HEK293 (cell line): Measurements from ENCODE around the gene PLK5.
"Not testable (repeated sequence)": the region's sequence is repeated elsewhere in the genome, so short reads cannot be mapped to it uniquely, and the experiment has no call there.

Source experiments
- CTCF ChIA-PET: fragments of 350-600 bp; formaldehyde crosslinking; extraction: SDS; loops from one replicate; lab custom pipeline; 2021; ENCODE audit warnings: antibody characterized with exemption; lab: Yijun Ruan, JAX
- POLR2A ChIA-PET: fragments of 300-600 bp; formaldehyde crosslinking; extraction: SDS; loops from one replicate; lab custom pipeline; 2020; ENCODE audit warnings: antibody characterized with exemption, inconsistent platforms; lab: Yijun Ruan, JAX
- H3K27ac ChIP-seq: fragments of 200-500 bp; sonication (Bioruptor generic); 2 replicates; pipeline ENCODE4 v1.5.1; 2014; ENCODE audit warnings: low read depth, low read length, control low read depth, inconsistent platforms; ENCODE audit errors: extremely low read depth
- H3K36me3 ChIP-seq, 2 experiments: fragments of 200-500 bp in 1 of 2; sonication (Bioruptor generic) in 1 of 2; 1 replicate in 1 of 2; 2 replicates in 1 of 2; pipeline ENCODE4 v1.5.1; 2014 to 2017; ENCODE audit warnings: inconsistent platforms in 2 of 2, low read length in 2 of 2; ENCODE audit not compliant: control insufficient read depth in 2 of 2, insufficient read depth in 1 of 2
- H3K4me1 ChIP-seq: fragments of 200-500 bp; sonication (Bioruptor generic); 2 replicates; pipeline ENCODE4 v1.5.1; 2014; ENCODE audit warnings: mild to moderate bottlenecking, low read length, inconsistent platforms; ENCODE audit not compliant: control insufficient read depth, insufficient read depth
- H3K4me3 ChIP-seq: 2 replicates; pipeline ENCODE4 v1.5.1; 2011; ENCODE audit warnings: low read depth, mild to moderate bottlenecking, control low read depth, low read length, moderate library complexity
- H3K9me3 ChIP-seq: fragments of 200-500 bp; sonication (Bioruptor generic); 2 replicates; pipeline ENCODE4 v1.5.1; 2014; ENCODE audit warnings: low read depth, low read length, inconsistent platforms; ENCODE audit not compliant: control insufficient read depth, insufficient read depth
- BCL11B ChIP-seq: fragments of 450-650 bp; formaldehyde crosslinking; IDR thresholded peaks from 2 replicates; pipeline ENCODE4 v1.5.1; 2016; ENCODE audit warnings: low read depth, missing biosample characterization, missing genetic modification characterization
- CTCF ChIP-seq: fragments of 450-650 bp; formaldehyde crosslinking; IDR thresholded peaks from 2 replicates; pipeline ENCODE4 v1.5.1; 2016; ENCODE audit warnings: missing biosample characterization, missing genetic modification characterization
- GLI4 ChIP-seq: fragments of 450-650 bp; formaldehyde crosslinking; IDR thresholded peaks from 2 replicates; pipeline ENCODE4 v1.5.1; 2016; ENCODE audit warnings: missing biosample characterization, missing genetic modification characterization
- HOXC10 ChIP-seq: sonication (generic); formaldehyde crosslinking; IDR thresholded peaks from 2 replicates; pipeline ENCODE4 v1.8.1; 2023; ENCODE audit warnings: mild to moderate bottlenecking, missing genetic modification reagents
- KLF17 ChIP-seq: fragments of 450-650 bp; formaldehyde crosslinking; IDR thresholded peaks from 2 replicates; pipeline ENCODE4 v1.5.1; 2016; ENCODE audit warnings: missing biosample characterization, missing genetic modification characterization
- PATZ1 ChIP-seq: fragments of 450-650 bp; formaldehyde crosslinking; IDR thresholded peaks from 2 replicates; pipeline ENCODE4 v1.5.1; 2016; ENCODE audit warnings: missing biosample characterization, missing genetic modification characterization
- ZBTB48 ChIP-seq: fragments of 450-650 bp; formaldehyde crosslinking; IDR thresholded peaks from 2 replicates; pipeline ENCODE4 v1.5.1; 2016; ENCODE audit warnings: missing biosample characterization, missing genetic modification characterization
- ZNF10 ChIP-seq: fragments of 450-650 bp; formaldehyde crosslinking; IDR thresholded peaks from 2 replicates; pipeline ENCODE4 v1.5.1; 2017; ENCODE audit warnings: missing biosample characterization, missing genetic modification characterization
- ZNF133 ChIP-seq: fragments of 450-650 bp; formaldehyde crosslinking; IDR thresholded peaks from 2 replicates; pipeline ENCODE4 v1.5.1; 2016; ENCODE audit warnings: missing biosample characterization, missing genetic modification characterization
- ZNF23 ChIP-seq: fragments of 450-650 bp; formaldehyde crosslinking; IDR thresholded peaks from 2 replicates; pipeline ENCODE4 v1.5.1; 2016; ENCODE audit warnings: missing biosample characterization, missing genetic modification characterization, borderline replicate concordance
- ZNF311 ChIP-seq: fragments of 450-650 bp; formaldehyde crosslinking; IDR thresholded peaks from 2 replicates; pipeline ENCODE4 v1.5.1; 2017; ENCODE audit warnings: missing biosample characterization, missing genetic modification characterization, borderline replicate concordance
- ZNF391 ChIP-seq: fragments of 450-650 bp; formaldehyde crosslinking; IDR thresholded peaks from 2 replicates; pipeline ENCODE4 v1.5.1; 2016; ENCODE audit warnings: low read depth, missing biosample characterization, missing genetic modification characterization, borderline replicate concordance
- ZNF529 ChIP-seq: fragments of 450-650 bp; formaldehyde crosslinking; IDR thresholded peaks from 2 replicates; pipeline ENCODE4 v1.5.1; 2017; ENCODE audit warnings: missing genetic modification characterization, missing biosample characterization; ENCODE audit not compliant: insufficient replicate concordance
- ZNF623 ChIP-seq: fragments of 450-650 bp; formaldehyde crosslinking; IDR thresholded peaks from 2 replicates; pipeline ENCODE4 v1.5.1; 2016; ENCODE audit warnings: missing biosample characterization, missing genetic modification characterization
- ZNF629 ChIP-seq: fragments of 450-650 bp; formaldehyde crosslinking; IDR thresholded peaks from 2 replicates; pipeline ENCODE4 v1.5.1; 2017; ENCODE audit warnings: missing biosample characterization, missing genetic modification characterization
- ZXDB ChIP-seq: fragments of 450-650 bp; formaldehyde crosslinking; IDR thresholded peaks from 2 replicates; pipeline ENCODE4 v1.5.1; 2016; ENCODE audit warnings: missing biosample characterization, missing genetic modification characterization

PLK5 gene

DNA sequence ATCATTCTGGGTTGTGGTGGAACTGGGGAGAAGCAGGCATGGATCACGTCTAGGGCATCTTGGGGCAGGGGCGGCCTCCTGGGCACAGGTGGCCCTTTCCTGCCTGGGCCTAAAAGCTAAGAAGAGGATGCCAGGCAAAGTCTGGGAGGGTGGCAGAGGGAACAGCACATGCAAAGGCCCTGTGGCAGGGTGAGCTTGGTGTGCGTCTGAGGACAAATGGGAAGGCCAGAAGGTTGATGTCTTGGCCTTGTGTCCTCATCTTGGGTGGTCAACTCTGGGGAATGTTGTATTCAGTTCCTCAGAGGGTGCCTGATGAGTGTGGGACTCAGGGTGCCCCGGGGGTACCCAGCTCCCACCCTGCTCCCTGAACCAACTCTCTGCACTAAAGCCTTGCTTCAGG lies 5.4 kb upstream of the PLK5 start:
- no peak for TF ChIP-seq BCL11B (tag by site-specific recombination)
- no peak for TF ChIP-seq ZNF391 (tag by site-specific recombination)
- no peak for TF ChIP-seq ZBTB48
- TF ChIP-seq GLI4 (tag by site-specific recombination): no peak
- TF ChIP-seq ZNF133 (tag by site-specific recombination): no peak
- peak; percentile 97 for TF ChIP-seq ZNF623 (tag by site-specific recombination)
- no peak for TF ChIP-seq KLF17 (tag by site-specific recombination)
- no peak for TF ChIP-seq ZNF629 (tag by site-specific recombination)
- CTCF ChIA-PET: interaction anchor here (0.6 to 0.9 kb wide), 2 partner anchors 51 to 73 kb away, joined by 3 read pairs; no protein-coding TSS in a partner anchor
- Histone ChIP-seq H3K27ac (no peak overlapping the region), H3K4me1 (no peaks in the 10 kb centered on the region), H3K4me3 (no peak overlapping the region), H3K9me3 (no peaks in the 10 kb centered on the region), H3K36me3 (no peaks in the 10 kb centered on the region)
- POLR2A ChIA-PET: no interaction called here

GRCh38 chr19:1519802-1520201 lies 4.1 kb upstream of the PLK5 start:
- H3K4me1 ChIP-seq, H3K9me3 ChIP-seq, H3K36me3 ChIP-seq, H3K27ac ChIP-seq, POLR2A ChIA-PET, H3K4me3 ChIP-seq: not testable (repeated sequence)
- CTCF ChIA-PET: interaction anchor here (1.1 kb wide), 1 partner anchor 16 kb away, joined by 3 read pairs; no protein-coding TSS in a partner anchor

- no peaks in the 10 kb centered on the region for H3K36me3 ChIP-seq
- no peaks in the 10 kb centered on the region for H3K4me1 ChIP-seq
- TF ChIP-seq CTCF (tag by site-specific recombination): no peak
- no peak overlapping the region for H3K27ac ChIP-seq
- ChIA-PET POLR2A (no interaction called here), CTCF (interaction anchor here (1.1 kb wide), 1 partner anchor 16 kb away, joined by 3 read pairs; no protein-coding TSS in a partner anchor)
- no peaks in the 10 kb centered on the region for H3K9me3 ChIP-seq
- no peak overlapping the region for H3K4me3 ChIP-seq
Observed at GRCh38 chr19:1520203-1520780, 3.6 kb upstream of the PLK5 start.

DNA sequence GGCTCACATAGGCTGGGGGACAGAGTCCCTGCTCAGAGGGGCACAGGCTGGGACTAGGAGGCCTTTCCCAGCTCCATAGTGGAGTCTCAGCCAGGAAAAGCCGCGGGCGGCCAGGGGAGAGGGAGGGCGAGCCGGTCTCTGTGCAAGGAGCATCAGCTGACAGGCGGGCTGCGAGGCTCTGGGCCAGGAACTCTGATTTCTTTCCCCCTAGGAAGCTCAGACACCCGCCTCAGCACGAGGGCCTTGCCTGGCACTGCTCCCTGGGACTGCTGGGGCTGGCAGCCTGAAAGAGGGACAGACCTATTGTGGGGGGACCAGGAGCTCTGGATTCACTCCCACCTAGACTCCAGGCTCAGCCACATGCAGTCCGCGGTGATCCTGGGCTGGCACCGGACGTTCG lies 2.2 kb upstream of the PLK5 start:
- ChIA-PET CTCF (interaction anchor here (0.6 to 0.8 kb wide), 2 partner anchors 24 to 267 kb away, joined by 3 read pairs; no protein-coding TSS in a partner anchor), POLR2A (no interaction called here)
- Histone ChIP-seq H3K4me1 (no peaks in the 10 kb centered on the region), H3K9me3 (no peaks in the 10 kb centered on the region), H3K36me3 (no peaks in the 10 kb centered on the region), H3K27ac (no peak overlapping the region), H3K4me3 (no peak overlapping the region)
- peak; percentile 19; the same call in 1 of the 2 replicates for TF ChIP-seq PATZ1 (tag by site-specific recombination)
- no peak for TF ChIP-seq ZNF311 (tag by site-specific recombination)
- no peak for TF ChIP-seq HOXC10 (CRISPR knock-in tag)
- TF ChIP-seq ZNF529 (tag by site-specific recombination): no peak
- TF ChIP-seq ZNF10 (tag by site-specific recombination): no peak
- no peak for TF ChIP-seq ZNF23
- TF ChIP-seq ZXDB (tag by site-specific recombination): no peak
